ENCODE data around the gene MARCHF3. TPM values are rescaled to one million over a fixed set of nuclear protein-coding genes. Genes with fewer than 3 reads are reported as not detected.

MARCHF3 gene
- total RNA-seq, 4 donors from 2014 or later, result 1.9 to 5.3 (median 2.5) TPM

GRCh38 chr5:127011961-127012644, 18.3 kb downstream of the MARCHF3 start:
- H3K9me3 ChIP-seq, result no peaks in the 10 kb centered on the region
- H3K36me3 ChIP-seq, result no peaks in the 10 kb centered on the region
- H3K4me1 ChIP-seq, result peaks cover 0 to 4% (median 0%) of the 10 kb centered on the region in 3 donors
- no peak overlapping the region for H3K27ac ChIP-seq
- no peak overlapping the region for H3K4me3 ChIP-seq
- no peaks in the 10 kb centered on the region for H3K27me3 ChIP-seq
- WGBS, 2 donors, result 76 to 80% methylated on average over 2 of the region's 2 CpGs
- no peak for DNase-seq
- TF ChIP-seq POLR2A (IDR thresholded peaks at IDR 0.05) (no peak), CTCF (IDR thresholded peaks at IDR 0.05) (no peak)
- intact Hi-C loops (cut with DNase I), result no loop called here

GRCh38 chr5:127011153-127011552, 19.2 kb downstream of the MARCHF3 start:
- H3K27me3 ChIP-seq, result no peaks in the 10 kb centered on the region
- 49 to 53% methylated on average over 4 of the region's 4 CpGs for WGBS, 2 donors
- H3K4me1 ChIP-seq, result peaks cover 0 to 4% (median 0%) of the 10 kb centered on the region in 3 donors
- TF ChIP-seq POLR2A (IDR thresholded peaks at IDR 0.05) (no peak), CTCF (IDR thresholded peaks at IDR 0.05) (no peak)
- no peaks in the 10 kb centered on the region for H3K36me3 ChIP-seq
- intact Hi-C loops (cut with DNase I), result no loop called here
- no peak for DNase-seq
- H3K4me3 ChIP-seq, result no peak overlapping the region
- H3K9me3 ChIP-seq, result no peaks in the 10 kb centered on the region
- H3K27ac ChIP-seq, result no peak overlapping the region

GRCh38 chr5:127010362-127010761, 20.0 kb downstream of the MARCHF3 start:
- Histone ChIP-seq H3K27me3 (no peaks in the 10 kb centered on the region), H3K4me1 (peaks cover 0 to 4% (median 0%) of the 10 kb centered on the region in 3 donors), H3K9me3 (no peaks in the 10 kb centered on the region), H3K36me3 (no peaks in the 10 kb centered on the region), H3K4me3 (no peak overlapping the region), H3K27ac (no peak overlapping the region)
- TF ChIP-seq CTCF (IDR thresholded peaks at IDR 0.05) (no peak), POLR2A (IDR thresholded peaks at IDR 0.05) (no peak)
- intact Hi-C loops (cut with DNase I), result no loop called here
- WGBS, 2 donors, result 78 to 93% methylated on average over 2 of the region's 2 CpGs
- no peak for DNase-seq

- H3K27ac ChIP-seq, result no peak overlapping the region
- no peak for DNase-seq
- peaks cover 0 to 4% (median 0%) of the 10 kb centered on the region in 3 donors for H3K4me1 ChIP-seq
- no peaks in the 10 kb centered on the region for H3K36me3 ChIP-seq
- H3K4me3 ChIP-seq, result no peak overlapping the region
- TF ChIP-seq POLR2A (IDR thresholded peaks at IDR 0.05) (no peak), CTCF (IDR thresholded peaks at IDR 0.05) (no peak)
- no peaks in the 10 kb centered on the region for H3K9me3 ChIP-seq
- no peaks in the 10 kb centered on the region for H3K27me3 ChIP-seq
- 75 to 100% methylated on average over 1 of the region's 1 CpG for WGBS, 2 donors
- intact Hi-C loops (cut with DNase I), result no loop called here
Observed at GRCh38 chr5:127009784-127010183, 20.6 kb downstream of the MARCHF3 start.

GRCh38 chr5:127008300-127008975, 21.9 kb downstream of the MARCHF3 start:
- TF ChIP-seq CTCF (IDR thresholded peaks at IDR 0.05) (no peak), POLR2A (IDR thresholded peaks at IDR 0.05) (no peak)
- no peaks in the 10 kb centered on the region for H3K36me3 ChIP-seq
- no peak overlapping the region for H3K27ac ChIP-seq
- H3K9me3 ChIP-seq, result no peaks in the 10 kb centered on the region
- WGBS, 2 donors, result 78 to 91% methylated on average over 6 of the region's 6 CpGs
- no peak overlapping the region for H3K4me3 ChIP-seq
- H3K27me3 ChIP-seq, result no peaks in the 10 kb centered on the region
- H3K4me1 ChIP-seq, result peaks cover 0 to 4% (median 0%) of the 10 kb centered on the region in 3 donors
- no peak for DNase-seq
- intact Hi-C loops (cut with DNase I), result no loop called here
